HepG2 (cell line): Measurements from ENCODE around the gene FFAR1. TPM values are rescaled to one million over a fixed set of nuclear protein-coding genes. Genes with fewer than 3 reads are reported as not detected.

ENCODE experiments used
- DR1 ChIP-seq: sonication (generic); formaldehyde crosslinking; IDR thresholded peaks from 2 replicates; pipeline ENCODE4 v1.8.0; 2021; ENCODE audit warnings: mild to moderate bottlenecking, missing genetic modification reagents, inconsistent platforms
- GATA4 ChIP-seq: sonication (generic); IDR thresholded peaks from 2 replicates; pipeline ENCODE4 v1.6.1; 2016; ENCODE audit warnings: antibody characterized with exemption, low read depth, borderline replicate concordance
- NFIB ChIP-seq: sonication (generic); formaldehyde crosslinking; IDR thresholded peaks from 2 replicates; pipeline ENCODE4 v1.9.0; 2021; ENCODE audit warnings: missing genetic modification reagents, mild to moderate bottlenecking, borderline replicate concordance
- REL ChIP-seq: sonication (generic); formaldehyde crosslinking; conservative IDR thresholded peaks from 2 replicates; pipeline ENCODE4 v1.8.0; 2022; ENCODE audit warnings: mild to moderate bottlenecking, missing genetic modification reagents, moderate library complexity
- SP140L ChIP-seq: sonication (generic); formaldehyde crosslinking; IDR thresholded peaks from 2 replicates; pipeline ENCODE4 v1.4.0; 2020; ENCODE audit warnings: missing genetic modification reagents, borderline replicate concordance
- ZHX2 ChIP-seq, 2 experiments: sonication (generic) in 1 of 2; formaldehyde crosslinking in 1 of 2; IDR thresholded peaks; 2 replicates each; pipeline versions ENCODE4 v1.6.1 to v1.9.0; 2014 to 2022; ENCODE audit warnings: antibody characterized with exemption in 1 of 2, borderline replicate concordance in 1 of 2, inconsistent platforms in 1 of 2, low read depth in 1 of 2, missing genetic modification reagents in 1 of 2
- ZNF639 ChIP-seq: conservative IDR thresholded peaks from 2 replicates; pipeline ENCODE4 v1.6.1; 2018; ENCODE audit warnings: missing genetic modification reagents
- polyA plus RNA-seq, 8 experiments: library from polyadenylated mRNA; depleted of rRNA in 3 of 8; stranded (reverse) in 7 of 8; unstranded in 1 of 8; fragments of >200 nt; fragmentation: Illumina TruSeq in 4 of 8; extraction: Trizol in 4 of 8; gene quantifications; 2 replicates each; pipeline versions ENCODE4 v1.2.1 to v1.2.3, GENCODE V29; 2011 to 2016; ENCODE audit warnings: low read depth in 4 of 8, missing spikeins in 1 of 8, mixed read lengths in 1 of 8; ENCODE audit not compliant: insufficient read depth in 1 of 8
- total RNA-seq, 5 experiments: library from RNA; depleted of rRNA; stranded (reverse); fragments of >200 nt; fragmentation: Illumina TruSeq; extraction: Trizol; gene quantifications; 2 replicates each; pipeline ENCODE4 v1.2.3, GENCODE V29; 2016; ENCODE audit warnings: low read depth in 1 of 5

FFAR1 gene
- total and polyA plus RNA-seq, 2 of the 13 experiments (the other 11 are each of a cell fraction or from before 2014, with no cell fraction given) = not detected

- TF ChIP-seq ZHX2 (IDR thresholded peaks at IDR 0.05; ENCODE audit: low read depth) (no peak), ZHX2 (CRISPR knock-in tag; IDR thresholded peaks at IDR 0.05; ENCODE audit: borderline replicate concordance) (no peak), NFIB (no peak), REL (CRISPR knock-in tag) (no peak), DR1 (CRISPR knock-in tag) (no peak), ZNF639 (CRISPR knock-in tag) (no peak), GATA4 (no peak), SP140L (CRISPR knock-in tag) (no peak)
Observed at GRCh38 chr19:35328851-35329285, 18.8 kb upstream of the FFAR1 start, which contains the start of gene CD22 (continued).
